ENCODE data around the gene MEOX1.

The MEOX1 gene

DNA sequence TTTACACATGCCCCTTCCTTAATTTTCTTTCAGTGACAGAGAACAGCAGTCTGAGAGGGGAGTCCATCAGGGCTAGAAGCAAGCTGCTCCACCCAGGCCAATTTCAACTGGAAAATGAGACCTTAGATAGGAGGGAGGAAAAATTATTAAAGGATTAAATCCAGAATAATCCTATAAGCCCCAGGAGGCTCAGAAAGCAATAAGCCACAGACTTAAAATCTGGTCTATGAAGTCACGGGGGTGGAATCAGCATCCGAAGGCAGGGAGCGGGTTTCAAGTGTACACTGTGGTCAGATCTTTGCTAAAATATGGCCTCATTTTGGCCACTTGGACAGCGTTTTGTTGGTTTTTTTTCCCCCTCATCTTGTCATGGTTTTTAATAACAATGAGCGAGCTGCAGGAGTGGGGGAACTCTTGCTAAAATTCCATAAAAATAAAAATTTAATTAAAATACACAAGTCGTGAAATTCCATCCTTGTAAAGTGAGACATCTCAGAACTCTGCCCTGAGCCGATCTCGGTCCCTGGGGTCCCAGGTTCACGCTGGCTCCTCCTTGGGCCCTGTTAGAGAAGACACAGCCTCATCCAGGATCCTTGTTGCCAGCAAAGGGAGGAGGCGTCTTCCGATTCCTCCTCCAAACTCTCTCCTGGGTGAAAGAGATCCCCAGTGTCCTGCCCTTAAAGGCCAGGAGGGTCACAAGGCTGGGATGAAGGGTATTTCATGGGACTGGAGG, 63.9 kb downstream of the MEOX1 start:
- TF ChIP-seq GATA1 (IDR thresholded peaks at IDR 0.05; ENCODE audit: low read depth, low read length) (no peak), POLR2A (IDR thresholded peaks at IDR 0.05; ENCODE audit: low read length) (no peak)
- DNase-seq, result no peak

GRCh38 chr17:43595466-43595865, 66.3 kb downstream of the MEOX1 start:
- TF ChIP-seq GATA1 (IDR thresholded peaks at IDR 0.05; ENCODE audit: low read depth, low read length) (no peak), POLR2A (IDR thresholded peaks at IDR 0.05; ENCODE audit: low read length) (no peak)
- no peak for DNase-seq

GRCh38 chr17:43591779-43592562, 69.8 kb downstream of the MEOX1 start:
- TF ChIP-seq POLR2A (IDR thresholded peaks at IDR 0.05; ENCODE audit: low read length) (no peak), GATA1 (IDR thresholded peaks at IDR 0.05; ENCODE audit: low read depth, low read length) (no peak)
- no peak for DNase-seq

- TF ChIP-seq GATA1 (IDR thresholded peaks at IDR 0.05; ENCODE audit: low read depth, low read length), result no peak
- no peak for TF ChIP-seq POLR2A (IDR thresholded peaks at IDR 0.05; ENCODE audit: low read length)
These were observed 70.7 kb downstream of the MEOX1 start for GRCh38 chr17:43591001-43591400.

More at GRCh38 chr17:43591001-43591400, 70.7 kb downstream of the MEOX1 start:
- DNase-seq, result no peak

Data from erythroblast (primary cell).